ENCODE results near the gene SNCAIP. TPM values are rescaled to one million over a fixed set of nuclear protein-coding genes. Genes with fewer than 3 reads are reported as not detected.
"Not testable (repeated sequence)": the region's sequence is repeated elsewhere in the genome, so short reads cannot be mapped to it uniquely, and the experiment has no call there.

The SNCAIP gene
- total and polyA plus RNA-seq, 4 donors, result 3.6 to 14.7 (median 9.0) TPM

- DNase-seq, result no peak
- Histone ChIP-seq H3K27me3 (ENCODE audit: control insufficient read depth in 1 of 2, insufficient read depth in 2 of 2, low read length in 1 of 2) (no peaks in the 10 kb centered on the region), H3K4me1 (ENCODE audit: control insufficient read depth in 1 of 2, insufficient read depth in 2 of 2, low read length in 2 of 2) (peaks cover 0 to 7% of the 10 kb centered on the region in 2 donors), H3K9me3 (ENCODE audit: control insufficient read depth, low read length) (no peaks in the 10 kb centered on the region), H3K4me3 (ENCODE audit: low read length in 2 of 2) (no peak overlapping the region), H3K36me3 (ENCODE audit: control insufficient read depth in 1 of 2, insufficient read depth in 2 of 2, low read length in 1 of 2) (no peaks in the 10 kb centered on the region), H3K27ac (ENCODE audit: low read depth in 1 of 2, low read length in 2 of 2) (no peak overlapping the region)
- intact Hi-C loops (cut with DNase I), result no loop called here
- WGBS, 2 donors, result 54 to 69% methylated on average over 2 of the region's 2 CpGs
- no peak for ATAC-seq (ENCODE audit: low FRiP score)
Observed at GRCh38 chr5:122371511-122372151, 59.6 kb downstream of the SNCAIP start.

- DNase-seq, result no peak
- H3K9me3 ChIP-seq (ENCODE audit: control insufficient read depth, low read length), result no peaks in the 10 kb centered on the region
- no peak for ATAC-seq (ENCODE audit: low FRiP score)
- no peak overlapping the region for H3K4me3 ChIP-seq (ENCODE audit: low read length in 2 of 2)
- H3K27me3 ChIP-seq (ENCODE audit: control insufficient read depth in 1 of 2, insufficient read depth in 2 of 2, low read length in 1 of 2), result no peaks in the 10 kb centered on the region
- no peaks in the 10 kb centered on the region for H3K36me3 ChIP-seq (ENCODE audit: control insufficient read depth in 1 of 2, insufficient read depth in 2 of 2, low read length in 1 of 2)
- peaks cover 1 to 8% of the 10 kb centered on the region in 2 donors for H3K4me1 ChIP-seq (ENCODE audit: control insufficient read depth in 1 of 2, insufficient read depth in 2 of 2, low read length in 2 of 2)
- H3K27ac ChIP-seq (ENCODE audit: low read depth in 1 of 2, low read length in 2 of 2), result no peak overlapping the region
- intact Hi-C loops (cut with DNase I), result no loop called here
Observed at GRCh38 chr5:122374110-122374509, 62.1 kb downstream of the SNCAIP start.

GRCh38 chr5:122375801-122376200, 63.8 kb downstream of the SNCAIP start:
- Histone ChIP-seq H3K36me3 (ENCODE audit: control insufficient read depth in 1 of 2, insufficient read depth in 2 of 2, low read length in 1 of 2) (no peaks in the 10 kb centered on the region), H3K9me3 (ENCODE audit: control insufficient read depth, low read length) (no peaks in the 10 kb centered on the region), H3K4me1 (ENCODE audit: control insufficient read depth in 1 of 2, insufficient read depth in 2 of 2, low read length in 2 of 2) (peaks cover 1 to 5% of the 10 kb centered on the region in 2 donors), H3K4me3 (ENCODE audit: low read length in 2 of 2) (no peak overlapping the region), H3K27me3 (ENCODE audit: control insufficient read depth in 1 of 2, insufficient read depth in 2 of 2, low read length in 1 of 2) (no peaks in the 10 kb centered on the region), H3K27ac (ENCODE audit: low read depth in 1 of 2, low read length in 2 of 2) (no peak overlapping the region)
- DNase-seq (no peak), ATAC-seq (ENCODE audit: low FRiP score) (no peak)
- 65 to 73% methylated on average over 2 of the region's 2 CpGs for WGBS, 2 donors
- intact Hi-C loops (cut with DNase I), result no loop called here

- no peak for DNase-seq
- ATAC-seq (ENCODE audit: low FRiP score), result peak; percentile 46
- intact Hi-C loops (cut with DNase I), result no loop called here
- Histone ChIP-seq H3K4me1 (ENCODE audit: control insufficient read depth in 1 of 2, insufficient read depth in 2 of 2, low read length in 2 of 2) (peaks cover 1 to 5% of the 10 kb centered on the region in 2 donors), H3K4me3 (ENCODE audit: low read length in 2 of 2) (no peak overlapping the region), H3K9me3 (ENCODE audit: control insufficient read depth, low read length) (no peaks in the 10 kb centered on the region), H3K27ac (ENCODE audit: low read depth in 1 of 2, low read length in 2 of 2) (no peak overlapping the region), H3K36me3 (ENCODE audit: control insufficient read depth in 1 of 2, insufficient read depth in 2 of 2, low read length in 1 of 2) (no peaks in the 10 kb centered on the region), H3K27me3 (ENCODE audit: control insufficient read depth in 1 of 2, insufficient read depth in 2 of 2, low read length in 1 of 2) (no peaks in the 10 kb centered on the region)
Observed at GRCh38 chr5:122376250-122376649, 64.2 kb downstream of the SNCAIP start.

- DNase-seq (no peak), ATAC-seq (ENCODE audit: low FRiP score) (peak; percentile 36)
- H3K9me3 ChIP-seq (ENCODE audit: control insufficient read depth, low read length), result no peaks in the 10 kb centered on the region
- no peaks in the 10 kb centered on the region for H3K27me3 ChIP-seq (ENCODE audit: control insufficient read depth in 1 of 2, insufficient read depth in 2 of 2, low read length in 1 of 2)
- H3K4me3 ChIP-seq (ENCODE audit: low read length in 2 of 2), result no peak overlapping the region
- no peak overlapping the region for H3K27ac ChIP-seq (ENCODE audit: low read depth in 1 of 2, low read length in 2 of 2)
- no peaks in the 10 kb centered on the region for H3K36me3 ChIP-seq (ENCODE audit: control insufficient read depth in 1 of 2, insufficient read depth in 2 of 2, low read length in 1 of 2)
- intact Hi-C loops (cut with DNase I), result no loop called here
- WGBS, 2 donors, result 82 to 88% methylated on average over 1 of the region's 1 CpG
- H3K4me1 ChIP-seq (ENCODE audit: control insufficient read depth in 1 of 2, insufficient read depth in 2 of 2, low read length in 2 of 2), result peaks cover 1 to 5% of the 10 kb centered on the region in 2 donors
Observed at GRCh38 chr5:122377026-122377425, 65.0 kb downstream of the SNCAIP start.

GRCh38 chr5:122382938-122383337, 70.9 kb downstream of the SNCAIP start:
- DNase-seq; H3K36me3 ChIP-seq (ENCODE audit: control insufficient read depth in 1 of 2, insufficient read depth in 2 of 2, low read length in 1 of 2); H3K27me3 ChIP-seq (ENCODE audit: control insufficient read depth in 1 of 2, insufficient read depth in 2 of 2, low read length in 1 of 2); H3K27ac ChIP-seq (ENCODE audit: low read depth in 1 of 2, low read length in 2 of 2); H3K4me1 ChIP-seq (ENCODE audit: control insufficient read depth in 1 of 2, insufficient read depth in 2 of 2, low read length in 2 of 2); ATAC-seq (ENCODE audit: low FRiP score); intact Hi-C loops (cut with DNase I); H3K4me3 ChIP-seq (ENCODE audit: low read length in 2 of 2); H3K9me3 ChIP-seq (ENCODE audit: control insufficient read depth, low read length): not testable (repeated sequence)
- WGBS, 2 donors, result 89 to 90% methylated on average over 11 to 16 of the region's 16 CpGs

- no peak overlapping the region for H3K4me3 ChIP-seq (ENCODE audit: low read length in 2 of 2)
- intact Hi-C loops (cut with DNase I), result loop anchor here (2.0 to 5.0 kb wide), 2 partner anchors 16 to 67 kb away; no protein-coding TSS in a partner anchor
- no peaks in the 10 kb centered on the region for H3K9me3 ChIP-seq (ENCODE audit: control insufficient read depth, low read length)
- H3K4me1 ChIP-seq (ENCODE audit: control insufficient read depth in 1 of 2, insufficient read depth in 2 of 2, low read length in 2 of 2), result peaks cover 0 to 3% of the 10 kb centered on the region in 2 donors
- no peaks in the 10 kb centered on the region for H3K36me3 ChIP-seq (ENCODE audit: control insufficient read depth in 1 of 2, insufficient read depth in 2 of 2, low read length in 1 of 2)
- no peak overlapping the region for H3K27ac ChIP-seq (ENCODE audit: low read depth in 1 of 2, low read length in 2 of 2)
- H3K27me3 ChIP-seq (ENCODE audit: control insufficient read depth in 1 of 2, insufficient read depth in 2 of 2, low read length in 1 of 2), result no peaks in the 10 kb centered on the region
- DNase-seq, result no peak
- ATAC-seq (ENCODE audit: low FRiP score), result no peak
- whole genome bisulfite sequencing, 2 donors, result 93 to 97% methylated on average over 5 of the region's 5 CpGs
Observed at GRCh38 chr5:122384739-122385235, 72.8 kb downstream of the SNCAIP start.

- Histone ChIP-seq H3K27ac (ENCODE audit: low read depth in 1 of 2, low read length in 2 of 2) (peak overlapping the region in 1 of 2 donors; percentile 30), H3K36me3 (ENCODE audit: control insufficient read depth in 1 of 2, insufficient read depth in 2 of 2, low read length in 1 of 2) (no peaks in the 10 kb centered on the region), H3K4me3 (ENCODE audit: low read length in 2 of 2) (no peak overlapping the region), H3K4me1 (ENCODE audit: control insufficient read depth in 1 of 2, insufficient read depth in 2 of 2, low read length in 2 of 2) (peaks cover 0 to 3% of the 10 kb centered on the region in 2 donors), H3K27me3 (ENCODE audit: control insufficient read depth in 1 of 2, insufficient read depth in 2 of 2, low read length in 1 of 2) (no peaks in the 10 kb centered on the region), H3K9me3 (ENCODE audit: control insufficient read depth, low read length) (no peaks in the 10 kb centered on the region)
- 72 to 82% methylated on average over 4 of the region's 4 CpGs for whole genome bisulfite sequencing, 2 donors
- DNase-seq (no peak), ATAC-seq (ENCODE audit: low FRiP score) (peak; percentile 19)
- intact Hi-C loops (cut with DNase I), result loop anchor here (2.0 to 5.0 kb wide), 2 partner anchors 16 to 68 kb away; no protein-coding TSS in a partner anchor
Observed at GRCh38 chr5:122385286-122385685, 73.2 kb downstream of the SNCAIP start.

GRCh38 chr5:122385808-122386207, 73.8 kb downstream of the SNCAIP start:
- Histone ChIP-seq H3K27me3 (ENCODE audit: control insufficient read depth in 1 of 2, insufficient read depth in 2 of 2, low read length in 1 of 2) (no peaks in the 10 kb centered on the region), H3K36me3 (ENCODE audit: control insufficient read depth in 1 of 2, insufficient read depth in 2 of 2, low read length in 1 of 2) (no peaks in the 10 kb centered on the region), H3K9me3 (ENCODE audit: control insufficient read depth, low read length) (no peaks in the 10 kb centered on the region), H3K4me1 (ENCODE audit: control insufficient read depth in 1 of 2, insufficient read depth in 2 of 2, low read length in 2 of 2) (peaks cover 0 to 3% of the 10 kb centered on the region in 2 donors), H3K4me3 (ENCODE audit: low read length in 2 of 2) (no peak overlapping the region), H3K27ac (ENCODE audit: low read depth in 1 of 2, low read length in 2 of 2) (no peak overlapping the region)
- intact Hi-C loops (cut with DNase I), result loop anchor here (2.0 to 5.0 kb wide), 2 partner anchors 17 to 69 kb away; no protein-coding TSS in a partner anchor
- WGBS, 2 donors, result 44 to 47% methylated on average over 3 of the region's 3 CpGs
- peak; percentile 88 for ATAC-seq (ENCODE audit: low FRiP score)
- no peak for DNase-seq

Measured in aorta (tissue), 5 donors.